Measurements from ENCODE around the gene ST3GAL3.
"Not testable (repeated sequence)": the region's sequence is repeated elsewhere in the genome, so short reads cannot be mapped to it uniquely, and the experiment has no call there.

The ST3GAL3 gene

DNA sequence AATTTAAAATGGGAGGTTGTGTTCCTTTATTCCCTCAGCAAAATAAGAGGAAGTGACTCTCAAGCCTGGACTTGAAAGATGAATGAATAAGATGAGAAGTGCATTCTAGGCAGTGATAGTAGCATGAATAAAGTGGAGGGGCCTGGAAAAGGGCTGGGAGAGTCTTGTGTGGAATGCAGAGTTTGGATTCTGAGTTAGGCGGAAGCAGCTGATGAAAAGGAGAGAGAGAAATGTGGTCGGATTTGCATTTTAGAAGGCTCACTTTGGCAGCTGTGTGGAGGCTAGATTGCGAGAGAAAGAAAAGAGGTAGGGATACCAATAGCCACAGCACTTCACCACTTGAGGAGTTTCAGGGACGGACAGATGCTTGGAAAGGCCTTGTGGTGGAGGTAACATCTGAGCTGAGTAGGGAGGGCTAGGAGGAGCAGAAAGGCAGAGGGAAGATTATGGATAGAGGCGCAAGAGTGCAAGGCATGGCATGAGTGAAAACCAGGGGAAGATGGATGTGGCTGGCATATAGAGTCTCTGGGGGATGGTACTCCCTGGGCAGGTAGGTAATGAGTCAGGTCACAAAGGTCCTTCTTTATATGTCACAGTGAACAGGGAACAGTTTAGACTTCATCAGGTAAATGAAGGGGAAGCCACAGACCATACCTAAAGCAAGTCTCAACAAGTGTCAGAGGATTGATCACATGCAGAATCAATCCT is 59.6 kb downstream of the ST3GAL3 start:
- Histone ChIP-seq H3K4me3 (ENCODE audit: insufficient read depth, low read depth, low read length, poor library complexity, severe bottlenecking) (no peak overlapping the region), H3K9me3 (ENCODE audit: control insufficient read depth, low read length) (no peaks in the 10 kb centered on the region), H3K36me3 (ENCODE audit: control insufficient read depth, insufficient read depth, low read length) (no peaks in the 10 kb centered on the region), H3K27me3 (replicated peaks; ENCODE audit: control insufficient read depth, insufficient read depth, low read length, poor library complexity, severe bottlenecking) (no peaks in the 10 kb centered on the region), H3K27ac (ENCODE audit: insufficient read depth, low read length, poor library complexity, severe bottlenecking) (no peak overlapping the region), H3K4me1 (ENCODE audit: control insufficient read depth, insufficient read depth, low read length, poor library complexity, severe bottlenecking) (no peaks in the 10 kb centered on the region)
- no peak for DNase-seq

DNA sequence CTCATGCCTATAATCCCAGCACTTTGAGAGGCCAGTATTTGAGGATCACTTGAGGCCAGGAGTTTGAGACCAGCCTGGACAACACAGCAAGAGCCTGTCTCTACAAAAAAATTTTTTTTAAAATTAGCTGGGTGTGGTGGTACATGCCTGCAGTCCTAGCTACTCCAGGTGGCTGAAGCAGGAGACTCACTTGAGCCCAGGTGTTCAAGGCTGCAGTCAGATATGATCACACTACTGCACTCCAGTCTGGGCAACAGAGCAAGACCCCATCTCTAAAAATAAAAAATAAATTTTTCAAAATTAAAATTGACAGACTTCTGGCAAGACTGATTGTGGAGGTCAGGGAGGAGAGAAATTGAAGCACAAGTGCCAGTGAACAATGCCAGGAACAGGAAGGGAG is 60.8 kb downstream of the ST3GAL3 start:
- DNase-seq, result no peak

DNA sequence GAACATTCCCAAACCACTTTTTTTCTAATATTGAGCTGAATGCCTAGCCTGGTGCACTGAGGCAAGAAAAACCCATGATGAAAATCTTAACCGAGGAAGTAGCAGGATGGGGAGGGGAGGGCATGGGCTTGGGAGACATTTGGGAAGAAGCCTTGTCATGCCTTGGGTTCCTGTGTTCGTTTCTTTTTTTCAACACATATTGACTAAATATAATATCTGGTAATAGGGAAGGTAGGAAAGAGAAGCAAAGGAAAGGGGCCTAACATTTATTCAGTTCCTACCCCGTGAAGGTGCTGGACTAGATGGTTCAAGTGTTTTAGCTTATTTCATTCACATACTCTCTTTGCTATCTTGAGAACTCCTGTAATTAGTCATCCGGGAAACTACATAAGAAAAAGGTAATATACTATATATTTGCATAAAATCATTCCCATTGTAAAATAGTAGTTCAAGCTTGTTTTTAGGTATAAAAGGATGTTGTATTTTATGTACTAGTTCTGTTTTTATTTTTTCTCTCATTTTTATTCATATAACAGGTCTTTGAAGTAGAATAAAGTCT is 62.1 kb downstream of the ST3GAL3 start:
- Histone ChIP-seq H3K4me3 (ENCODE audit: insufficient read depth, low read depth, low read length, poor library complexity, severe bottlenecking) (no peak overlapping the region), H3K4me1 (ENCODE audit: control insufficient read depth, insufficient read depth, low read length, poor library complexity, severe bottlenecking) (no peaks in the 10 kb centered on the region), H3K9me3 (ENCODE audit: control insufficient read depth, low read length) (no peaks in the 10 kb centered on the region), H3K36me3 (ENCODE audit: control insufficient read depth, insufficient read depth, low read length) (peaks cover 3% of the 10 kb centered on the region), H3K27ac (ENCODE audit: insufficient read depth, low read length, poor library complexity, severe bottlenecking) (no peak overlapping the region), H3K27me3 (replicated peaks; ENCODE audit: control insufficient read depth, insufficient read depth, low read length, poor library complexity, severe bottlenecking) (no peaks in the 10 kb centered on the region)
- no peak for DNase-seq

More for the DNA sequence above, 60.8 kb downstream of the ST3GAL3 start:
- no peaks in the 10 kb centered on the region for H3K4me1 ChIP-seq (ENCODE audit: control insufficient read depth, insufficient read depth, low read length, poor library complexity, severe bottlenecking)
- H3K9me3 ChIP-seq (ENCODE audit: control insufficient read depth, low read length), result no peaks in the 10 kb centered on the region
- H3K36me3 ChIP-seq (ENCODE audit: control insufficient read depth, insufficient read depth, low read length), result peaks cover 2% of the 10 kb centered on the region
- H3K4me3 ChIP-seq (ENCODE audit: insufficient read depth, low read depth, low read length, poor library complexity, severe bottlenecking), result no peak overlapping the region
- no peak overlapping the region for H3K27ac ChIP-seq (ENCODE audit: insufficient read depth, low read length, poor library complexity, severe bottlenecking)
- no peaks in the 10 kb centered on the region for H3K27me3 ChIP-seq (replicated peaks; ENCODE audit: control insufficient read depth, insufficient read depth, low read length, poor library complexity, severe bottlenecking)

DNA sequence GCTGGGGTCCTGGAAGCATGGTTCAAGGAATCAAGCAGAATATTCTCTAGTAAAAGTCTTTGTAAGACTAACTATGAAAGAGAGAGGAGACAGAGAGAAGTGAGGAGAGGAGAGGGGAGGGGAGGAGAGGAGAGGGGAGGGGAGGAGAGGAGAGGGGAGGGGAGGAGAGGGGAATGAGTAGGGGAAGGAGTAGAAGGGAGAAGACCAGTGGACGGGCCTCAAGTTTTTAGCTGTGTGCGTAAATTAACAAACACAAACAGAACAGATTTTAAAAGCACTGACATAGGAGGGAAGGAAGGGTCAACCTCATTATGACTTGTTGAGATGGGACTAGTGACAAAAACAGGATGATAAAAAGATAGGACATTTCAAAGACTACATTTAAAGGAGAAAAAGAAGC is 62.8 kb downstream of the ST3GAL3 start:
- H3K4me1 ChIP-seq (ENCODE audit: control insufficient read depth, insufficient read depth, low read length, poor library complexity, severe bottlenecking), result no peaks in the 10 kb centered on the region
- peaks cover 3% of the 10 kb centered on the region for H3K36me3 ChIP-seq (ENCODE audit: control insufficient read depth, insufficient read depth, low read length)
- H3K4me3 ChIP-seq (ENCODE audit: insufficient read depth, low read depth, low read length, poor library complexity, severe bottlenecking), result no peak overlapping the region
- no peaks in the 10 kb centered on the region for H3K27me3 ChIP-seq (replicated peaks; ENCODE audit: control insufficient read depth, insufficient read depth, low read length, poor library complexity, severe bottlenecking)
- H3K9me3 ChIP-seq (ENCODE audit: control insufficient read depth, low read length), result no peaks in the 10 kb centered on the region
- DNase-seq, result no peak
- no peak overlapping the region for H3K27ac ChIP-seq (ENCODE audit: insufficient read depth, low read length, poor library complexity, severe bottlenecking)

DNA sequence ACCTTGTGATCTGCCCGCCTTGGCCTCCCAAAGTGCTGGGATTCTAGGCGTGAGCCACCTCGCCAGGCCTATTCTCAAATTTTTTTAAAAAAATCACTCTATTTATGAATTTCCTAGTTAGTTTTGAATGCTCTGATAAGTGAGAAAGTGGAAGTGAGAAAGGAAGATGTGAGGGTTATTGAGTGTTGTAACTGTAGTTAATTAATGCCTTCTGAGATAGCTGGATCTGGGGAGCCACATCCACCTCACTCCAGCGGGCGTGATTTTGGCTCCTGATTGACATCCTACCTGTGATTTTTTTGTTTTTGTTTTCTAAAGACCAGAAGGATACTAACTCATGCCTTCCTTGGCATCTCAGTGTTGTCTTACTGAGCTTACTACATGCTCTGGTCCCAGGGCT is 65.6 kb downstream of the ST3GAL3 start:
- Histone ChIP-seq H3K27me3 (replicated peaks; ENCODE audit: control insufficient read depth, insufficient read depth, low read length, poor library complexity, severe bottlenecking) (no peaks in the 10 kb centered on the region), H3K36me3 (ENCODE audit: control insufficient read depth, insufficient read depth, low read length) (peaks cover 3% of the 10 kb centered on the region), H3K9me3 (ENCODE audit: control insufficient read depth, low read length) (no peaks in the 10 kb centered on the region), H3K4me3 (ENCODE audit: insufficient read depth, low read depth, low read length, poor library complexity, severe bottlenecking) (no peak overlapping the region), H3K27ac (ENCODE audit: insufficient read depth, low read length, poor library complexity, severe bottlenecking) (no peak overlapping the region), H3K4me1 (ENCODE audit: control insufficient read depth, insufficient read depth, low read length, poor library complexity, severe bottlenecking) (no peaks in the 10 kb centered on the region)
- DNase-seq, result no peak

DNA sequence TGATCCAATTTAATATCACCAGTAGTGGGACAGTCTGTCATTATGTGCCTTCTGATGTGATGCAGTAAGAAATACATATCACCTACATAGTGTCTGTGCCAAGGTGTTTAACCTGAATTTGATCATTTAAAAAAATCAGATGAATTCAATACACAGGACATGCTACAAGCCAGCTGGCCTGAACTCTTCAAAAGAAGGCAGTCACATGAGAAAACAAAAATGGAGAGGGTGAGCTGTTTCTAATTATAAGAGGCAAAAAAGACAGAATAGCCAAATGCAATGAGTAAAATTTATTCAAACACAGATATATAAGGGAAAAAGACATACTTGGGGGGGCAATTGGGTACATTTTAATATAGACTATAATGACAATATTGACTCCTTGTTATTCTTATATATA is 66.5 kb downstream of the ST3GAL3 start:
- DNase-seq, result no peak
- no peak overlapping the region for H3K4me3 ChIP-seq (ENCODE audit: insufficient read depth, low read depth, low read length, poor library complexity, severe bottlenecking)
- no peaks in the 10 kb centered on the region for H3K9me3 ChIP-seq (ENCODE audit: control insufficient read depth, low read length)
- no peak overlapping the region for H3K27ac ChIP-seq (ENCODE audit: insufficient read depth, low read length, poor library complexity, severe bottlenecking)
- H3K27me3 ChIP-seq (replicated peaks; ENCODE audit: control insufficient read depth, insufficient read depth, low read length, poor library complexity, severe bottlenecking), result no peaks in the 10 kb centered on the region
- H3K4me1 ChIP-seq (ENCODE audit: control insufficient read depth, insufficient read depth, low read length, poor library complexity, severe bottlenecking), result no peaks in the 10 kb centered on the region
- H3K36me3 ChIP-seq (ENCODE audit: control insufficient read depth, insufficient read depth, low read length), result peaks cover 3% of the 10 kb centered on the region

DNA sequence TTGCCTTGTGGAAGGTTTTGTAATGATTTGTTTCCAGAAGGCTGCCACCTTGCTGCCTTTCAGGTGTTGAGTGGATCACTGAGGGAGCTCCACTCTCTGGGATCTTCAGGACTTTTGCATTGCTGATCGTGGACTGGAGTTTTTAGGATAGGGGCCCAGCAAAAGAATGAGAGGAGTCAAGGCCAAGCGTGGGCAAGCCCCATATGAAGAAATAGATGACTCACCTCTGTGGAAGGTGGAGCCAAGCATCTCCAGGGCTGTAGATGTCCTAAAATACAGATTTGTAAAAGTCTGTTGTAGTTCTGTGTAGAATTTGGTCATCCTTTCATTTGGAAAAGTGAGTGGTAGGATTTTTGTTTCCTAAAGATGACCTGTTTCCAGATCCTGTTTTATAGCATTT is 67.0 kb downstream of the ST3GAL3 start:
- Histone ChIP-seq H3K4me1 (ENCODE audit: control insufficient read depth, insufficient read depth, low read length, poor library complexity, severe bottlenecking) (no peaks in the 10 kb centered on the region), H3K27me3 (replicated peaks; ENCODE audit: control insufficient read depth, insufficient read depth, low read length, poor library complexity, severe bottlenecking) (no peaks in the 10 kb centered on the region), H3K4me3 (ENCODE audit: insufficient read depth, low read depth, low read length, poor library complexity, severe bottlenecking) (no peak overlapping the region), H3K27ac (ENCODE audit: insufficient read depth, low read length, poor library complexity, severe bottlenecking) (no peak overlapping the region), H3K9me3 (ENCODE audit: control insufficient read depth, low read length) (no peaks in the 10 kb centered on the region), H3K36me3 (ENCODE audit: control insufficient read depth, insufficient read depth, low read length) (peaks cover 3% of the 10 kb centered on the region)
- no peak for DNase-seq

DNA sequence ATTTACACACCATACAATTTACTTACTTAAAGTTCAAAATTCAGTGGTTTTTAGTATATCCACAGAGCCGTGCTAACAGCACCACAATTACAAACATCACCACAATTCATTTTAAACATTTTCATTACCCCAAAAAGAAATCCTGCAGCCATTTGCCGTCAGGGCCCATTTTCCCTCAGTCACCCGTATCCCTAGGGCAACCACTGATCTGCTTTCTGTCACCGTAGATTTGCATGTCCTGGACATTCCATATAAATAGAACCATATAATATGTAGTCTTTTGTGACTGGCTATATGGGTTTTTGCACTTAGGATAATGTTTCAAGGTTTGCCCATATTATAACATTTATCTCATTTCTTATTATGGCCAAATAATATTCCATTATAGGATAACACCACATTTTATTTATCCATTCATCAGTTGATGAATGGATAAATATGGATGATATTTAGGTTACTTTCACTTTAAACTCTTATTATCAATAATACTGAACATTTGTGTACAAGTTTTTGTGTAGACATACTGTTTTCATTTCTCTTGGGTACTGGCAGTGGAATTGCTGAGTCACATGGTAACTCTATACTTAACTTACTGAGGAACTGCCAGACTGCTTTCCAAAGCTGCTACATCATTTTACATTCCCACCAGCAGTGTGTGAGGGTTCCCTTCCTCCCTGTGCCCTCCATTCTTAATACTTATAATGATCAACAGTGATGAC is 68.9 kb downstream of the ST3GAL3 start:
- no peak for DNase-seq
- Histone ChIP-seq H3K36me3 (ENCODE audit: control insufficient read depth, insufficient read depth, low read length) (peaks cover 3% of the 10 kb centered on the region), H3K9me3 (ENCODE audit: control insufficient read depth, low read length) (no peaks in the 10 kb centered on the region), H3K4me1 (ENCODE audit: control insufficient read depth, insufficient read depth, low read length, poor library complexity, severe bottlenecking) (no peaks in the 10 kb centered on the region), H3K27me3 (replicated peaks; ENCODE audit: control insufficient read depth, insufficient read depth, low read length, poor library complexity, severe bottlenecking) (no peaks in the 10 kb centered on the region), H3K4me3 (ENCODE audit: insufficient read depth, low read depth, low read length, poor library complexity, severe bottlenecking) (no peak overlapping the region), H3K27ac (ENCODE audit: insufficient read depth, low read length, poor library complexity, severe bottlenecking) (no peak overlapping the region)

DNA sequence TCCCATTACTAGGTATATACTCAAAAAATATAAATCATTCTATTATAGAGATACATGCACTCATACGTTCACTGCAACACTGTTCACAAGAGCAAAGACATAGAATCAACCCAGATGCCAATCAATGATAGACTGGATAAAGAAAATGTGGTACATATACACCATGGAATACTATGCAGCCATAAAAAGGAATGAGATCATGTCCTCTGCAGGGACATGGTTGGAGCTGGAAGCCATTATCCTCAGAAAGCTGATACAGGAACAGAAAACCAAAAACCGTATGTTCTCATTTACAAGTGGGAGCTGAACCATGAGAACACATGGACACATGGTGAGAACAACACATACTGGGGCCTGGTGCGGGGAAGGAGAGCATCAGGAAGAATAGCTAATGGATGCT is 70.6 kb downstream of the ST3GAL3 start:
- not testable (repeated sequence) for DNase-seq; H3K27me3 ChIP-seq (replicated peaks; ENCODE audit: control insufficient read depth, insufficient read depth, low read length, poor library complexity, severe bottlenecking); H3K36me3 ChIP-seq (ENCODE audit: control insufficient read depth, insufficient read depth, low read length); H3K27ac ChIP-seq (ENCODE audit: insufficient read depth, low read length, poor library complexity, severe bottlenecking); H3K9me3 ChIP-seq (ENCODE audit: control insufficient read depth, low read length); H3K4me1 ChIP-seq (ENCODE audit: control insufficient read depth, insufficient read depth, low read length, poor library complexity, severe bottlenecking); H3K4me3 ChIP-seq (ENCODE audit: insufficient read depth, low read depth, low read length, poor library complexity, severe bottlenecking)

DNA sequence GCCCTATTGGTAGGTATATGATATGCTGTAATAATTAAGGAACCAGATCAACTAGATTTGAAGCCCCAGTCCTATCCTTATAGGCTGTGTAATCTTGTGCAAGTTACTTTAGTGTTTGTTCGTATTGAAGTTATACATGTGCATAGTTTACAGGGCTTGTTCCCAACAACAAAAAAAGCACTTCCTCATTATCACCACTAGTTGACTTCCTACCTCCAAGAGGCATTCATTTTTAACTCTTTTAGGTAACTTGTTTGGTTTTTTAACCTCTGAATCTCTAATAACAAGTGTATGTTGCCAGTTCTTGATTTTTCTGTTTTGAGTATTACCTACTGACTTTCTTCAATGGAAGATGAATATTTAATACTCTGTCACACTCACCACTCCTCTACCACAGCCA is 71.9 kb downstream of the ST3GAL3 start:
- DNase-seq, result no peak
- Histone ChIP-seq H3K4me1 (ENCODE audit: control insufficient read depth, insufficient read depth, low read length, poor library complexity, severe bottlenecking) (no peaks in the 10 kb centered on the region), H3K27me3 (replicated peaks; ENCODE audit: control insufficient read depth, insufficient read depth, low read length, poor library complexity, severe bottlenecking) (no peaks in the 10 kb centered on the region)

More for the DNA sequence above, 71.9 kb downstream of the ST3GAL3 start:
- Histone ChIP-seq H3K36me3 (ENCODE audit: control insufficient read depth, insufficient read depth, low read length) (no peaks in the 10 kb centered on the region), H3K4me3 (ENCODE audit: insufficient read depth, low read depth, low read length, poor library complexity, severe bottlenecking) (no peak overlapping the region), H3K27ac (ENCODE audit: insufficient read depth, low read length, poor library complexity, severe bottlenecking) (no peak overlapping the region), H3K9me3 (ENCODE audit: control insufficient read depth, low read length) (no peaks in the 10 kb centered on the region)

Data from effector memory CD4-positive, alpha-beta T cell (primary cell).